Testis (tissue), 3 donors: Measurements from ENCODE around the gene BTBD2. TPM values are rescaled to one million over a fixed set of nuclear protein-coding genes. Genes with fewer than 3 reads are reported as not detected.

Experiments
- DNase-seq: peaks from one replicate; pipeline ENCODE4 v3.0.0-alpha.2; 2019
- H3K27ac ChIP-seq, 2 donors: fragments of 200-600 bp; sonication (generic); one replicate each; pipeline ENCODE4 v1.5.1; 2019
- H3K27me3 ChIP-seq: fragments of 200-600 bp; sonication (generic); one replicate; pipeline ENCODE4 v1.5.1; 2019
- H3K36me3 ChIP-seq: fragments of 200-600 bp; sonication (generic); one replicate; pipeline ENCODE4 v1.5.1; 2017; ENCODE audit warnings: low read depth; ENCODE audit errors: missing control alignments
- H3K4me1 ChIP-seq: fragments of 200-600 bp; sonication (generic); one replicate; pipeline ENCODE4 v1.5.1; 2019
- H3K4me3 ChIP-seq, 2 donors: fragments of 200-600 bp; sonication (generic); one replicate each; pipeline ENCODE4 v1.5.1; 2017 to 2019
- H3K9me3 ChIP-seq: fragments of 200-600 bp; sonication (generic); one replicate; pipeline ENCODE4 v1.5.1; 2017
- CTCF ChIP-seq, 3 experiments: fragments of 450-650 bp in 2 of 3; fragments of 200-600 bp in 1 of 3; sonication (generic) in 1 of 3; IDR thresholded peaks; one replicate each; pipeline ENCODE4 v1.5.1; 2016 to 2019; ENCODE audit warnings: antibody characterized with exemption in 3 of 3, mild to moderate bottlenecking in 2 of 3, moderate library complexity in 1 of 3
- POLR2A ChIP-seq: fragments of 450-650 bp; IDR thresholded peaks from one replicate; pipeline ENCODE4 v1.6.1; 2017; ENCODE audit warnings: antibody characterized with exemption, mild to moderate bottlenecking, moderate library complexity
- WGBS, 2 donors: methylation state at CpG; one replicate each; pipeline ENCODE4 v1.1.5; 2018; 5-methylcytosine and 5-hydroxymethylcytosine counted together
- intact Hi-C: fragments of 100-400 bp; cut with DNase I; formaldehyde crosslinking; loops from one replicate; pipeline ENCODE4 v1.15.1; 2023; ENCODE audit warnings: low total_unique reads
- polyA plus RNA-seq: library from polyadenylated mRNA; stranded (reverse); fragments of 350-450 nt; fragmentation: Illumina TruSeq; extraction: RNeasy Lipid Tissue Mini Kit (QIAGEN cat#74804); gene quantifications from one replicate; pipeline ENCODE4 v1.2.3, GENCODE V29; 2014; ENCODE audit warnings: low read depth, low replicate concordance; ENCODE audit not compliant: insufficient read depth
- total RNA-seq, 2 donors: library from RNA; depleted of rRNA; stranded (reverse); fragments of >200 nt; gene quantifications; one replicate each; pipeline ENCODE4 v1.2.3, GENCODE V29; 2016

Gene BTBD2
- total and polyA plus RNA-seq, 3 donors from 2014 or later, result 43.2 to 117 (median 61.1) TPM

- 84 to 89% methylated on average over 6 to 36 of the region's 38 CpGs for WGBS, 2 donors
- H3K4me1 ChIP-seq, result no peaks in the 10 kb centered on the region
- TF ChIP-seq POLR2A, result no peak
- TF ChIP-seq CTCF (IDR thresholded peaks at IDR 0.05), result no peak
- H3K4me3 ChIP-seq, result no peak overlapping the region
- H3K36me3 ChIP-seq, result no peaks in the 10 kb centered on the region
- no peak for DNase-seq
- H3K27ac ChIP-seq, result no peak overlapping the region
- intact Hi-C loops, result no loop called here
- H3K9me3 ChIP-seq, result no peaks in the 10 kb centered on the region
- H3K27me3 ChIP-seq, result no peaks in the 10 kb centered on the region
Observed at GRCh38 chr19:1970003-1970805, 45.3 kb downstream of the BTBD2 start.

DNA sequence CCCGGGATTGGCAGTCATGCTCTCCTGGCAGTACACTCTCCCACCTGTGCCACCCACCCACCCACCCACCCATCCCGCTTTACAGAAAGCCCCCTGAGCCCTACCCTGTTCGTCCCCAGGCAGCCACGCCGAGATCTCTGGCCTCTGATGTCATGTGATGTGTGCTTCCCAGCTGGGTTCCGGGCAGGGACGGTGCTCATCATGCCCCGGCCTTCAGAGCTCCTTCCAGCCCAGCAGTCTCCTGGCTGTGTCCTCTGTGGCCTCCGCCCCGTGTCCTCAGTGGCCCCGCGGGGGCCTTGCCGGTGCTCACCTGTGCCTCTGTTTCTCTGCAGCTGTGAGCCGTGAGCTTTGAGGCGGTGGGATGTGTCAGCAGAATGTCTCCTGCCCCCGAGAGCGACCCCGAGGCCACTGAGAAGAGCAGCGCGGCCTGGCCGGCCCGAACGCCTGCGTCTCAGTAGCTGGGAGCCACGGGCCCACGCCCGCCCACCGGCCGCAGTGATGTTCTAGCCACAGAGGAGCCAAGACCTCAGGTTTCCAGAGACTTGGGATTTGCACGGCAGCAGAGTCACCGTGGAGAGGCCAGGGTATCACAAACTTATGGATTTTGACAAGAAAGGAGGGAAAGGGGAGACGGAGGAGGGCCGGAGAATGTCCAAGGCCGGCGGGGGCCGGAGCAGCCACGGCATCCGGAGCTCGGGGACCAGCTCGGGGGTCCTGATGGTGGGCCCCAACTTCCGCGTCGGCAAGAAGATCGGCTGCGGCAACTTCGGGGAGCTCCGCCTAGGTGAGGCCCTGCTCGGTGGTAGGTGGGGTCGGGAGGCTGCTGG is 46.1 kb downstream of the BTBD2 start:
- H3K9me3 ChIP-seq, result no peaks in the 10 kb centered on the region
- H3K27ac ChIP-seq, result no peak overlapping the region
- DNase-seq, result no peak
- H3K4me3 ChIP-seq, result no peak overlapping the region
- no peaks in the 10 kb centered on the region for H3K27me3 ChIP-seq
- no peaks in the 10 kb centered on the region for H3K4me1 ChIP-seq
- WGBS, 2 donors, result 90 to 93% methylated on average over 33 to 49 of the region's 49 CpGs
- TF ChIP-seq POLR2A, result no peak
- no peak for TF ChIP-seq CTCF (IDR thresholded peaks at IDR 0.05)
- intact Hi-C loops, result no loop called here
- no peaks in the 10 kb centered on the region for H3K36me3 ChIP-seq

DNA sequence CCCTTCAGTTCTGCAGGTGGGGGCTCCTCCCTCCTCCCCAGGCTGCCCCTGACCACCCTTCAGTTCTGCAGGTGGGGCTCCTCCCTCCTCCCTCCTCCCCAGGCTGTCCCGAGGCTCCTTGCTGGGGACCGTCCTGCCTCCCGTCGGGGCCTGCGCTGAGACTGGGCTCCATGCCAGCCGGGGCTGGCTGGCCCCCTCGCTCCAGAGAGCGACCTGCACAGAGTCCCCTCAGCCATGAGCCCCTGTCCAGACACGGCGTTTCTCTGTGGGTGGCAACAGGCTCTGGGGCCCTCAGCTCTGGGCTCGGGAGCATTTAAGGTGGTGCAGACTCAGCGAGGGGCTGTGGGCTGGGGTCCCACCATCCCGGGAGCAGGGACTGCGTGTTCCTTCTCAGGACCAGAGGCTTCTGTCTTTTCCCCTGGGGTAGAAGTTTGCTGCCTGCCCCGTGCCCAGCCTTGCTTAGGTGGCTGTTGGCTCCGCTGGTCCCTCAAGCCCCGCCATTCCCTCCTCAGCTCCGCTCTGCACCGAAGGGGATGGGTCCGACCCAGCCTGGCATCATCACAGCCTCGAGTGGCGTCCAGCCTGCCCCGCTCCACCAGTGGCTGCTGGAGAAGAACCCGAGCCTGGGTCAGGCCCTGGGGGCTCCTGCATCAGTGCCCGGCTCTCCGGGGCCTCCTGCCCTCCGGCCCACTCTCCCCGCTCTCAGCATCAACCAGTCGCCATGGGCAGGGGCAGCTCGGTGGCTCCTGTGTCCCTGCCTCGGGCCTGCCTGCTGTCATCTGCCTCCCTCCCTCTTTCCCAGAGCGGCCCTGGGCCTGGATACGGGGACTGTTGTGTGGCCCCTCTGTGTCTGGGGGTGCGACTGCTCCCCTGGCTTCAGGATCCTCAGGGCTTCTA is 47.0 kb downstream of the BTBD2 start:
- no peaks in the 10 kb centered on the region for H3K27me3 ChIP-seq
- no peaks in the 10 kb centered on the region for H3K9me3 ChIP-seq
- WGBS, 2 donors, result 85% methylated on average over 21 to 23 of the region's 34 CpGs
- H3K4me1 ChIP-seq, result no peaks in the 10 kb centered on the region
- TF ChIP-seq POLR2A (no peak), CTCF (IDR thresholded peaks at IDR 0.05) (no peak)
- intact Hi-C loops, result no loop called here
- no peak for DNase-seq
- H3K4me3 ChIP-seq, result no peak overlapping the region
- H3K27ac ChIP-seq, result no peak overlapping the region
- H3K36me3 ChIP-seq, result no peaks in the 10 kb centered on the region

DNA sequence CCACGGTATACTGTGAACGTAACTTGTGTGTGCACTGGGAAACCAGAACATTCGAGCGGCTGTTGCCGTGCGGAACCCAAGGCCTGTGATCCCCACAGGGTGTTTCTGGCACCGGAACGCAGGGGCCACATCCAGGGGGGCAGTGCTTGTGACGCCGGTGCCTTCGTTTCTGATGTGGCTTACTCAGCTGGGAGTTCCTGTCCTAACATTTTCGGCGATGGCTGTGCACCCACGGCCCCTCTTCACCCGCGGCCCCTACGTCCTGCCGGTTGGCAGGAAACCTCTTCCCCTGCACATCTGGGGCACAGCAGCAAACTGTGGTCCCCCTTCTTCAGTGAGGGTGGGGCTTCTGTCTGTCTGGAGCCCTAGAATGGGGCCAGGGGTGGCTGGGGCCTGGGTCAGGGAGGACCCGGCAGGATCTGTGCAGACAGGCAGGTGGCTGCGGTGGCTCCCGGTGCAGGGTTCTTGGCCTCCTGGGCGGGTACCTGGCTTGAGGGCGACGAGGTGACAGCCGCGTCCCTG is 48.4 kb downstream of the BTBD2 start:
- DNase-seq, result no peak
- TF ChIP-seq POLR2A (no peak), CTCF (IDR thresholded peaks at IDR 0.05) (no peak)
- WGBS, 2 donors, result 91 to 93% methylated on average over 13 to 26 of the region's 26 CpGs
- Histone ChIP-seq H3K4me3 (no peak overlapping the region), H3K27ac (no peak overlapping the region), H3K36me3 (no peaks in the 10 kb centered on the region), H3K9me3 (no peaks in the 10 kb centered on the region), H3K27me3 (no peaks in the 10 kb centered on the region), H3K4me1 (no peaks in the 10 kb centered on the region)
- intact Hi-C loops, result no loop called here
